AG04450 (cell line): Measurements from ENCODE around the gene GGT7. TPM values are rescaled to one million over a fixed set of nuclear protein-coding genes. Genes with fewer than 3 reads are reported as not detected.

Experiments
- CTCF ChIA-PET: fragments of 300-600, 350-600 bp; formaldehyde crosslinking; extraction: SDS; loops from one replicate; lab custom pipeline; 2022; ENCODE audit warnings: antibody characterized with exemption, inconsistent platforms; lab: Charles Lee
- POLR2A ChIA-PET: fragments of 350-600 bp; formaldehyde crosslinking; extraction: SDS; loops from one replicate; lab custom pipeline; 2021; ENCODE audit warnings: antibody characterized with exemption, inconsistent platforms; lab: Yijun Ruan, JAX
- DNase-seq: peaks from one replicate; pipeline ENCODE4 v3.0.0-alpha.2; 2011; ENCODE audit warnings: low read depth, low spot score
- H3K27ac ChIP-seq: one replicate; pipeline ENCODE4 v1.5.1; 2012; ENCODE audit warnings: low read depth, low read length, control low read depth
- H3K27me3 ChIP-seq: one replicate; pipeline ENCODE4 v1.6.0; 2012; ENCODE audit warnings: low read length; ENCODE audit not compliant: control insufficient read depth, insufficient read depth
- H3K4me3 ChIP-seq: 2 replicates; pipeline ENCODE4 v1.5.1; 2011; ENCODE audit warnings: mild to moderate bottlenecking, low read depth, low read length, control low read depth
- H3K9me3 ChIP-seq: 2 replicates; pipeline ENCODE4 v1.5.1; 2012; ENCODE audit warnings: low read length; ENCODE audit not compliant: control insufficient read depth, insufficient read depth
- polyA plus RNA-seq: library from polyadenylated mRNA; depleted of rRNA; stranded (reverse); fragments of >200 nt; gene quantifications from 2 replicates; pipeline ENCODE4 v1.2.3, GENCODE V29; 2011
- TF ChIP-seq, protein P1 (sequence below): IDR thresholded peaks from 2 replicates; pipeline ENCODE4 v1.5.1; 2011; ENCODE audit warnings: low read depth, low read length, control low read depth, inconsistent platforms

Gene GGT7
- polyA plus RNA-seq, 1 experiment = 12.1 TPM

DNA sequence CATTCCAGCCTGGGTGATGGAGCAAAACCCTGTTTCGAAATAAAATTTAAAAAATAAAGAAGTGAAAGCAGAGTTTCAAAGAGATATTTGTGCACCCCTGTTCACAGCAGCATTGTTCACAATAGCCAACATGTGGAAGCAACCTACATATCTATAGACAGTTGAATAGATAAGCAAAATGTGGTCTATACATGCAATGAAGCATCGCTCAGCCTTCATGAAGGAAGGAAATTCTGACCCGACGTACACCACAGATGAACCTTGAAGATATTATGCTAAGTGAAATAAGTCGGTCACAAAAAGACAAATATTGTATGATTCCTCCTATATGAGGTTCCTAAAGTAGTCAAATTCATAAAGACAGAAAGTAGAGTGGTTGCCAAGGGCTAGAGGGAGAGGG, 40.7 kb downstream of the GGT7 start:
- no peak overlapping the region for H3K27ac ChIP-seq
- peaks cover 15% of the 10 kb centered on the region for H3K27me3 ChIP-seq
- DNase-seq = no peak
- TF ChIP-seq, protein P1, sequence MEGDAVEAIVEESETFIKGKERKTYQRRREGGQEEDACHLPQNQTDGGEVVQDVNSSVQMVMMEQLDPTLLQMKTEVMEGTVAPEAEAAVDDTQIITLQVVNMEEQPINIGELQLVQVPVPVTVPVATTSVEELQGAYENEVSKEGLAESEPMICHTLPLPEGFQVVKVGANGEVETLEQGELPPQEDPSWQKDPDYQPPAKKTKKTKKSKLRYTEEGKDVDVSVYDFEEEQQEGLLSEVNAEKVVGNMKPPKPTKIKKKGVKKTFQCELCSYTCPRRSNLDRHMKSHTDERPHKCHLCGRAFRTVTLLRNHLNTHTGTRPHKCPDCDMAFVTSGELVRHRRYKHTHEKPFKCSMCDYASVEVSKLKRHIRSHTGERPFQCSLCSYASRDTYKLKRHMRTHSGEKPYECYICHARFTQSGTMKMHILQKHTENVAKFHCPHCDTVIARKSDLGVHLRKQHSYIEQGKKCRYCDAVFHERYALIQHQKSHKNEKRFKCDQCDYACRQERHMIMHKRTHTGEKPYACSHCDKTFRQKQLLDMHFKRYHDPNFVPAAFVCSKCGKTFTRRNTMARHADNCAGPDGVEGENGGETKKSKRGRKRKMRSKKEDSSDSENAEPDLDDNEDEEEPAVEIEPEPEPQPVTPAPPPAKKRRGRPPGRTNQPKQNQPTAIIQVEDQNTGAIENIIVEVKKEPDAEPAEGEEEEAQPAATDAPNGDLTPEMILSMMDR = no peak
- H3K9me3 ChIP-seq = no peaks in the 10 kb centered on the region
- ChIA-PET POLR2A (no interaction called here), CTCF (interaction anchor here (1.4 kb wide), 1 partner anchor 376 kb away, joined by 6 read pairs; no protein-coding TSS in a partner anchor)
- H3K4me3 ChIP-seq = no peak overlapping the region

- H3K9me3 ChIP-seq = no peaks in the 10 kb centered on the region
- no peak for DNase-seq
- no peak overlapping the region for H3K27ac ChIP-seq
- TF ChIP-seq, protein P1 = no peak
- H3K4me3 ChIP-seq = no peak overlapping the region
- POLR2A ChIA-PET = interaction anchor here (0.7 kb wide), 1 partner anchor 717 kb away, joined by 3 read pairs; no protein-coding TSS in a partner anchor
- peaks cover 15% of the 10 kb centered on the region for H3K27me3 ChIP-seq
- CTCF ChIA-PET = interaction anchor here (0.7 kb wide), 1 partner anchor 440 kb away, joined by 3 read pairs; no protein-coding TSS in a partner anchor
These were observed 43.5 kb downstream of the GGT7 start for GRCh38 chr20:34829191-34829590.

DNA sequence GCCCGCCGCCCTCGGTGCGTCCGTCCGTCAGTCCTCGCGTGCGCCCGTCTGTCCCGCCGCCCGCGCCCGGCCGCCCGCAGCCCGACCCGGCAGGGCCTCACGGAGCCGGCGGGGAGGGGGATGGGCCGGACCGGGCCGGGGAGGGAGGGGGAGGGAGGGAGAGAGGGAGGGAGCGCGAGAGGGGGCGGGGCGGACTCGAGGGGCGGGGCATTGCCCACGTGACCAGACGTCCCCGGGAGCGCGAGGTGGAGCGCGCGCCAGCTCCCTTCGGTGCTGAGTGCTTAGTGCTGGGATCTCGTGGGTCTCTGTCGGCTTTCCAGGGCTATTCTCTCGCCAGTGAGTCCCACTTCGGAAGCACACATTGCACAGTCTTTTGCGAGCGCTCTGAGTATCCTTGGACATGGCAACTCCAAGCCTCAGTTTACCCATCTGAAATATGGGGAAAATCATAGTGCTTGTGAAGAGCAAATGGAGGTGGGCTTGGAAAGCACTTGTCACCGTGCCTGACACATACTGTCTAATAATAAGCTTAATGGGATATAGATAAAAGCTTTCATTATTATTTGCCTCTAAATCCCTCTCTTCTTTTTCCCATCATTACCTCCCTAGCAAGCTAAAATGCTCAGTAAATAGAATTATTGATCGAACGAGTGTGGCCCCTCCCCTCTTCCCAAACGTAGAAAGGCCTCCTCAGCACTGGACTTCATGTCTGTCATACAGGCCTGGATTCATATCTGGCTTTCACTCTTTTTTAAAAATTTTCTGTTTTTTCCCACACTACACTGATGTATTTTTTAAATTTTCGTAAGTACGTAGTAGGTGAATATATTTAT, 46.9 kb downstream of the GGT7 start, which contains the start of gene NCOA6:
Gene NCOA6, minus strand, starts transcription at position 122 of the 833 bp plus-strand sequence. CDS start 43,296 bp downstream, outside the sequence.
- peak; percentile 29 for DNase-seq
- Histone ChIP-seq H3K4me3 (peak within 1 kb of the TSS; percentile 96), H3K27me3 (no peaks in the 10 kb centered on the region), H3K9me3 (no peaks in the 10 kb centered on the region), H3K27ac (peak within 1 kb of the TSS; percentile 39)
- ChIA-PET POLR2A (interaction anchor here (0.5 to 0.6 kb wide), 2 partner anchors 122 to 630 kb away, joined by 5 read pairs; no protein-coding TSS in a partner anchor), CTCF (interaction anchor here (0.5 to 1.1 kb wide), 3 partner anchors 9 to 270 kb away, joined by 4 to 5 read pairs (median 5); no protein-coding TSS in a partner anchor)
- TF ChIP-seq, protein P1 = no peak

- no peaks in the 10 kb centered on the region for H3K27me3 ChIP-seq
- TF ChIP-seq, protein P1 = no peak
- no peaks in the 10 kb centered on the region for H3K9me3 ChIP-seq
- CTCF ChIA-PET = interaction anchor here (0.9 to 1.0 kb wide), 2 partner anchors 50 to 271 kb away, joined by 3 to 4 read pairs; no protein-coding TSS in a partner anchor
- DNase-seq = no peak
- peak overlapping the region; percentile 39 for H3K27ac ChIP-seq
- POLR2A ChIA-PET = interaction anchor here (0.5 kb wide), 2 partner anchors 13 to 629 kb away, joined by 3 to 5 read pairs; no protein-coding TSS in a partner anchor
- peak overlapping the region; percentile 96 for H3K4me3 ChIP-seq
These were observed 47.7 kb downstream of the GGT7 start for GRCh38 chr20:34824806-34825529.
